HEK293 (cell line): ENCODE data around the gene FAM83F.

ENCODE experiments used
- CTCF ChIP-seq: fragments of 450-650 bp; formaldehyde crosslinking; IDR thresholded peaks from 2 replicates; pipeline ENCODE4 v1.5.1; 2016; ENCODE audit warnings: missing biosample characterization, missing genetic modification characterization
- PRDM10 ChIP-seq: fragments of 450-650 bp; formaldehyde crosslinking; IDR thresholded peaks from 2 replicates; pipeline ENCODE4 v1.5.1; 2016; ENCODE audit warnings: missing biosample characterization, missing genetic modification characterization
- REST ChIP-seq: fragments of 450-650 bp; formaldehyde crosslinking; IDR thresholded peaks from 2 replicates; pipeline ENCODE4 v1.5.1; 2016; ENCODE audit warnings: missing biosample characterization, missing genetic modification characterization
- ZBTB8A ChIP-seq: fragments of 450-650 bp; formaldehyde crosslinking; IDR thresholded peaks from 2 replicates; pipeline ENCODE4 v1.5.1; 2016; ENCODE audit warnings: missing biosample characterization, missing genetic modification characterization
- ZEB2 ChIP-seq: fragments of 450-650 bp; formaldehyde crosslinking; IDR thresholded peaks from 2 replicates; pipeline ENCODE4 v1.5.1; 2016; ENCODE audit warnings: missing biosample characterization, missing genetic modification characterization
- ZNF223 ChIP-seq: fragments of 450-650 bp; formaldehyde crosslinking; IDR thresholded peaks from 2 replicates; pipeline ENCODE4 v1.5.1; 2016; ENCODE audit warnings: missing biosample characterization, missing genetic modification characterization
- ZNF645 ChIP-seq: fragments of 450-650 bp; formaldehyde crosslinking; IDR thresholded peaks from 2 replicates; pipeline ENCODE4; 2016; ENCODE audit warnings: missing biosample characterization, missing genetic modification characterization
- ZNF670 ChIP-seq: fragments of 450-650 bp; formaldehyde crosslinking; IDR thresholded peaks from 2 replicates; pipeline ENCODE4 v1.5.1; 2016; ENCODE audit warnings: missing biosample characterization, missing genetic modification characterization, low read depth
- ZSCAN16 ChIP-seq: fragments of 450-650 bp; formaldehyde crosslinking; IDR thresholded peaks from 2 replicates; pipeline ENCODE4 v1.5.1; 2016; ENCODE audit warnings: missing biosample characterization, missing genetic modification characterization

GRCh38 chr22:40001106-40001505 is 6.4 kb downstream of the FAM83F start:
- TF ChIP-seq PRDM10 (tag by site-specific recombination) (no peak), CTCF (tag by site-specific recombination) (no peak), ZNF223 (tag by site-specific recombination) (no peak), ZNF645 (tag by site-specific recombination) (no peak), ZSCAN16 (tag by site-specific recombination) (no peak), ZNF670 (no peak), ZEB2 (no peak), ZBTB8A (tag by site-specific recombination) (no peak), REST (no peak)
